Left renal cortex interstitium (tissue), 4 donors: Measurements from ENCODE around the gene CLGN. TPM values are rescaled to one million over a fixed set of nuclear protein-coding genes. Genes with fewer than 3 reads are reported as not detected.

Source experiments
- DNase-seq, 4 donors: peaks; one replicate each; pipeline ENCODE4 v3.0.0-alpha.2; 2013; ENCODE audit warnings: low read depth in 4 of 4, low spot score in 2 of 4, missing footprints in 1 of 4
- polyA plus RNA-seq, 4 donors: library from polyadenylated mRNA; unstranded; fragments of 120-200 nt; gene quantifications; one replicate each; pipeline ENCODE4 v1.2.1, GENCODE V29; 2013; ENCODE audit not compliant: insufficient read length in 4 of 4

The CLGN gene
- polyA plus RNA-seq, 4 donors = 3.1 to 5.0 (median 3.8) TPM

- DNase-seq = no peak
Measured at GRCh38 chr4:140388015-140388414, 39.4 kb downstream of the CLGN start.

- no peak for DNase-seq
Measured at GRCh38 chr4:140382732-140383131, 44.7 kb downstream of the CLGN start.

- no peak for DNase-seq
Measured at GRCh38 chr4:140374130-140374477, 53.3 kb downstream of the CLGN start.

- peak; percentile 94 to 99 (median 98) for DNase-seq
Measured at GRCh38 chr4:140373328-140374129, 53.9 kb downstream of the CLGN start, which contains the start of gene SCOC. TSS of gene SCOC (plus strand) at chr4:140373646. CDS start at chr4:140379171, 5,525 bp downstream.

GRCh38 chr4:140372751-140373327, 54.6 kb downstream of the CLGN start:
- no peak for DNase-seq

- no peak for DNase-seq
Measured at GRCh38 chr4:140368686-140369085, 58.8 kb downstream of the CLGN start.

GRCh38 chr4:140367738-140368137, 59.7 kb downstream of the CLGN start:
- no peak for DNase-seq

- no peak for DNase-seq
Measured at GRCh38 chr4:140363558-140363957, 63.9 kb downstream of the CLGN start.

- no peak for DNase-seq
Measured at GRCh38 chr4:140363051-140363450, 64.4 kb downstream of the CLGN start.

- DNase-seq = no peak
Measured at GRCh38 chr4:140361099-140361498, 66.3 kb downstream of the CLGN start.

- no peak for DNase-seq
Measured at GRCh38 chr4:140359562-140360427, 67.7 kb downstream of the CLGN start.

- no peak for DNase-seq
Measured at GRCh38 chr4:140358281-140358680, 69.2 kb downstream of the CLGN start.

GRCh38 chr4:140357868-140358267, 69.6 kb downstream of the CLGN start:
- no peak for DNase-seq

GRCh38 chr4:140355288-140355687, 72.2 kb downstream of the CLGN start:
- DNase-seq = no peak

GRCh38 chr4:140353786-140354185, 73.7 kb downstream of the CLGN start:
- no peak for DNase-seq

- DNase-seq = no peak
Measured at GRCh38 chr4:140351093-140352075, 76.1 kb downstream of the CLGN start.

- DNase-seq = no peak
Measured at GRCh38 chr4:140349816-140350215, 77.6 kb downstream of the CLGN start.

- DNase-seq = no peak
Measured at GRCh38 chr4:140346136-140346535, 81.3 kb downstream of the CLGN start.

GRCh38 chr4:140344621-140345020, 82.8 kb downstream of the CLGN start:
- no peak for DNase-seq

GRCh38 chr4:140344101-140344500, 83.3 kb downstream of the CLGN start:
- DNase-seq = no peak
